Jurkat, Clone E6-1 (cell line): ENCODE measurements around the gene SDF4.
"Not testable (repeated sequence)": the region's sequence is repeated elsewhere in the genome, so short reads cannot be mapped to it uniquely, and the experiment has no call there.

Source experiments
- DNase-seq: peaks from one replicate; pipeline ENCODE4 v3.0.0-alpha.2; 2011; ENCODE audit warnings: low read depth, low spot score
- H3K4me3 ChIP-seq: 2 replicates; pipeline ENCODE4 v1.5.1; 2011; ENCODE audit warnings: mild to moderate bottlenecking, low read length, control low read depth, moderate library complexity

SDF4 gene

DNA sequence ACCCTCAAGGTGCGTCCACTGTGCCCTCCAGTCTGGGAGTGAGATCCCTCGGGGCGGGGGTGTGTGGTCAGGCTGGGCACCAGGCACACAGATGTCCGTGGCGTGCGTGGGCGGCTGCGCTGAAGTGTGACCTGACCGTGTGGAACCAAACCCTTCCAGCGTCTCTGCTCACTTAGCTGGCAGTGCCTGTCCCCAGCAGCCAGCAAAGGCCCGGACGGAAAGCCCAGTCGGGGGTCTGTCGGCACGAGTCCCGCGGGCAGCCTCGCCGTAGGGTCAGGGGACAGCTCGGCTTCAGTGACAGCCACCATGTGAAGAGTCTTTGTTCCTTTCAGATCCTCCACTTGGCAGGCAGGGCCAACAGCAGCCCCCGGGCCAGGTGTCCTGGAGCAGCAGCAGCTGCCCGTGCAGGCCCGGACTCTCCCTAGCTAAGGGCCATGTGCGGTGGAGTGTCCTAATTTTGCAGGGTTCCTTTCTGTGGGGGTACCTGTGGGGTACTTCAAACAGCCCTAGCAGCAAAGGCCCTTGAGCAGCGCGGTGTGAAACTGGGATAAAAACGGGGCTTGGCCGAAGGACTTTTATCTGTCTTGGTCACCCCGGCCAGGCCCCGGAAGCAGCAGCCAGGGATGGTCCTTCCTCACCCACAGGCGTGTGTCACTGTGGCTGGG is 46.6 kb downstream of the SDF4 start:
- no peak overlapping the region for H3K4me3 ChIP-seq
- DNase-seq: no peak

DNA sequence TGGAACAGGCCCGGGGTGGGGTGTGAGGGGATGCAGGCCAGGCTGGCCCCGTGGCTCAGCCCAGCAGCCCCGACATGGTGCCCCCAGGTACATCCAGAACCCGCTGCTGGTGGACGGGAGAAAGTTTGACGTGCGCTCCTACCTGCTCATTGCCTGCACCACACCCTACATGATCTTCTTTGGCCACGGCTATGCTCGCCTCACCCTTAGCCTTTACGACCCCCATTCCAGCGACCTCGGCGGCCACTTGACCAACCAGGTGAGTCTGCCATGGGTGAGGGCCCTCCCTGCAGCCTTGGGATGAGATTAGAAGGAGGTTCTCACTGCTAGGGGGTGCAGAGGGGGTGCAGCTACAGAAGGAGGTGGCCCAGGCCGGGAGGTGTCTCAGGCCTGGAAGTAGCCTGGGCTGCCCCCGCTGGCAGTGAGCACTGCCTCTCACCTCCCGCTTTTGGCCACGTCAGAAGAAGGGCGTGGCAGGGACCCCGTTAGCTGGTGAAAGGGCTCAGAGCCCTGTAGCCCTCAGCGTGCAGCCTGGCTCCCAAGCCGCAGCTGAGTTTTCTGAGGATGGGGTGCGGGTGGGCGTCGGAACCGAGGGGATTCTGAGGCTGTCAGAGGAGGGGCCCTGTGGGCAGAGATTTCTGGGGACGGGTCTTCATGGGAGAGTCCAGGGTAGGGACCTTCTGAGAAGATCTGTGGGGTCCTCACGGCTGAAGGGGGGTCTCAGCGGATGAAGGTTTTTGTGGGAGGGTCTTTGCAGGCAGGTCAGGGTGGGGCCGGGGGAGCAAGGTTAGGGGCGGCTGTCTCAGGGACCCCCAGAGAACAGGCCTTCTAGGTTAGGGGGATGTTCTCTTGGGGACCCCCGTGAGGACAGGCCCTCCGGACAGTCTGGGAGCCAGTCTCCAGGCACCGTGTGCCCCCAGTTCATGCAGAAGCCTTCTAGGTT is 47.7 kb downstream of the SDF4 start:
- H3K4me3 ChIP-seq: no peak overlapping the region
- no peak for DNase-seq

DNA sequence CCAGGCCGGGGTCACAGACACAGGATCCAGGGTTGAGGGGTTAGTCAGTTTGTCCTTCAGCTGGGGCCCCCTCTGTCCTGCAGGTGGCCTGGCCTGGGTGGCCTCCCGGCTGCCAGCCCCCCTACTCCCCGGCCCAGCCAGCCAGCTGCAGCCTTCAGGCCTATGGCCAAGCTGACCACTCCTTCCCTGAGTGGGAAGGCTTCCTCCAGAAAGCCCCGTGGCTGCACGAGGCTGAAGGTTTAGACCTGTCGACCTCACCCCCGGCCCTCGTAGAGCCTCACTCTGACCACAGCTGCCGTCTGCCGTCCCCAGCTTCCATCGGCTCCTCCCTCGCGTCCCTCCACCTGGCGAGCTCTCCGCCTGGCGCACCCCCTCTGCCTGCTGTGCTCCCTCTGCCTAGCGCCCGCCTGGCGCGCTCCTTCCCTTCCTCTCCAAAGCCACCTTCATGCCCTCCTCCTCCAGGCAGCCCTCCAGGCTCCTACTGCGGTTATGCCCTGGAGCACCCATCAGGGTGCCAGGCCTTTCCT is 48.5 kb downstream of the SDF4 start:
- no peak for DNase-seq
- H3K4me3 ChIP-seq: no peak overlapping the region

DNA sequence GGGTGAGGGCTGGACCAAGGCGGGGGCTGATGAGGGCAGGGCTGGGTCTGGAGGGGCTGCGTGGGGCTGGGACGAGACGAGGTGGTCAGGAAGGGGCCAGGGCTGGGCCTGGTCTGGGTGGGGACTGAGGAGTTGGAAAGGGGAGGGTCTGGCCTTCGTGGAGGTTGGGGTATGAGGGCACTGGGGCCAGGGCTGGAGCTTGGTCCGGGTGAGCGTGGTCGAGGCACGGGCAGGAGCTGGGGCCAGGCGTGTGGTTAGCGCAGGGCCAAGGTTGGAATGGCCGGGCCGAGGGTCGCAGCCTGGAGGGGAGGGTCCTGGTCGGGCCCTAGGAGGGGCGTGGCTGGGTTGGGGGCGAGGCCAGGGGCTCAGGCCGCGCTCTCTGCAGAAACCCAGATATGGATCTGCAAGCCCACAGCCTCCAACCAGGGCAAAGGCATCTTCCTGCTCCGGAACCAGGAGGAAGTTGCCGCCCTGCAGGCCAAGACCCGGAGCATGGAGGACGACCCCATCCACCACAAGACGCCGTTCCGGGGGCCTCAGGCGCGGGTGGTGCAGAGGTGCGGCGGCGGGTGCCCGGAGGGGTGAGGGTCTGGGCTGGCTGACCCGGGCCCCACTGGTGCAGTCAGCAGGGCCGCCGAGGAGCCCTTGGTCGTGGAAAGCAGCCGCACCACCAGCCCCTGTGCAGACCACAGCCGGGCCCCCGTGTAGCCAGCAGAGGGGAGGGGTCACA is 49.1 kb downstream of the SDF4 start:
- H3K4me3 ChIP-seq: no peak overlapping the region
- DNase-seq: no peak

DNA sequence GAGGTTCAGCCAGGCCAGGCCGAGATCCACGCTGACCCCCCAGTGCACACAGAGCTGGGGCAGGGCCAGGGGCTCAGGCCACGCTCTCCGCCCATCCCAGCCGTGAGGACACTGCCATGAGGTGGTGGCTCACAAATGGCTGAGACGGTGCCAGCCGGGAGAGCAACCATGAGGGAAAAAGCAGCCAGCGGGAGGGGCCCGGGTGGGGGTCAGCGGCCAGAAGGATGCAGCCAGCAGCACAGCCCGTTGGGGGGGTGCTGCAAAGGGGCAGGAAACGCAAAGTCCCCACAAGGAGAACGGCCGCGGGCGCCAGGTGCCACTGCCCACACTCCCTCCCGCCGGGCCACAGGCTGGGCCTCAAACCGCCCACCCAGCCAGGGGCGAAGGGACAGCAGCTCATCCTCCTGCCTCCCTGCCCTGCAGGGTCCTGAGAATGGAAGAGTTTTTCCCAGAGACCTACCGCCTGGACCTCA is 49.8 kb downstream of the SDF4 start:
- H3K4me3 ChIP-seq: no peak overlapping the region
- DNase-seq: no peak

DNA sequence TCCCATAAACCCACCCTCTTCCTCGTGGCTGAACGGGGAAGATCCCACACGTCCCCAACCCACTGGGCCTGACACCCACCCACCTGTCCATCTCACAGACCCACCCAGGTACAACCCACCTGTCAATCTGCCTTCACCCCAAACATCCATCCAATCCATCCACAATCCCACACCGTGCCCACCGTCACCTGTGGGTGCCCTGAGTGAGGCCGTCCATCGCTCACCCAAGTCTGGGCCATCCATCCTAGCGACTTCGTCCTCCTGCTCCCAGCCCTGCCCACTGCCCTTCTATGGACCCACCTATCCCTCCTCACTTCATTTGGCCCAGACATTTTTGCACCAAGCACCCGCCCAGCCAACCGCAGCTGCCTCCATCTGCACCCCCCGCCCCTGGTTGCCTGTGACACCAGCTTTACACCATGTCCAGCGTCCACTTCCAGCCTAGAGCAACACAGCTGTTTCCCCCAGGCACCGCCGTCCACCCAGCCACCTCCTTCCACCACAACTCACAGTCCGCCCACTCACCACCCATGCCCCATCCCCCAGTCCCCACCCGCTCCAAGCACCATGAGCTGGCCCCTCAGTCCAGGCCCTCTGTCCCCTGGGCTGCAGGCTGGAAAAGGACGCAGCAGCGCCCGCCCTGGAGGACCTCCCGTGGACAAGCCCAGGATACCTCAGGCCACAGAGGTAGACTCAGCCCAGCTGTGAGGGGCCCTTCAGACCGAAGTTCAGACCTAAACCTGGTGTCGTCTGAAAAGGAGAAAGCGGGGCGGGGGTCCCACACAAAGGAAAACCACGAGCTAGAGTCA is 50.5 kb downstream of the SDF4 start:
- no peak overlapping the region for H3K4me3 ChIP-seq
- DNase-seq: no peak

DNA sequence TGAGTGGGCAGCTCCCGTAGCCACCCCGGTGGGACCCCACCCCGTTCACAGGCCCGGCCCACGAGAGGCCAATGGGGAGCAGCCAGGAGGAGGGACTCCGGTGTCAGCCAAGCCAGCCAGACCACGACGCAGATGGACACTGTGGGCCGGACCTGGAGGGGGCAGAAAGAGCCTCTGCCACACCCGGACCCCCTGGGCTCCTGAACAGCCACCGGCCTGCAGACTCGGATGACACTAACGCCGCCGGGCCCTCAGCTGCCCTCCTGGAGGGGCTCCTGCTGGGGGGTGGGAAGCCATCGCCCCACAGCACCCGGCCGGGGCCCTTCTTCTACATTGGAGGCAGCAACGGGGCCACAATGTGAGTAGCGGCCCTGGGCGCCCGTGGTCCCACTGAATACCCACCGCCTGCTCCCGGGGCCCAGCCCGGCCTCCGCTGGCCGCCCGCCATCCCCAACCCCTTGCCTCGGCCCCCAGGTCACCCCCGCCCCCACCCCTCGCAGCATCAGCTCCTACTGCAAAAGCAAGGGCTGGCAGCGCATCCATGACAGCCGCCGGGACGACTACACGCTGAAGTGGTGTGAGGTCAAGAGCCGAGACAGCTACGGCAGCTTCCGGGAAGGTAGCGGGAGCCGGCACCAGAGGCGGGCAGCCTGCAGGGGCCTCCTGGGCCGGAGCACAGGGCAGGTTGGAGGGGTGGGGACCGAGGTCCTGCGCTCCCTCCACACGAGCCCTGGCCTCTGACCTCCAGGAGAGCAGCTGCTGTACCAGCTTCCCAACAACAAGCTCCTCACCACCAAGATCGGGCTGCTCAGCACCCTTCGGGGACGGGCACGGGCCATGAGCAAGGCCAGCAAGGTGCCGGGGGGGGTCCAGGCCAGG is 51.6 kb downstream of the SDF4 start:
- DNase-seq: no peak
- H3K4me3 ChIP-seq: no peak overlapping the region

DNA sequence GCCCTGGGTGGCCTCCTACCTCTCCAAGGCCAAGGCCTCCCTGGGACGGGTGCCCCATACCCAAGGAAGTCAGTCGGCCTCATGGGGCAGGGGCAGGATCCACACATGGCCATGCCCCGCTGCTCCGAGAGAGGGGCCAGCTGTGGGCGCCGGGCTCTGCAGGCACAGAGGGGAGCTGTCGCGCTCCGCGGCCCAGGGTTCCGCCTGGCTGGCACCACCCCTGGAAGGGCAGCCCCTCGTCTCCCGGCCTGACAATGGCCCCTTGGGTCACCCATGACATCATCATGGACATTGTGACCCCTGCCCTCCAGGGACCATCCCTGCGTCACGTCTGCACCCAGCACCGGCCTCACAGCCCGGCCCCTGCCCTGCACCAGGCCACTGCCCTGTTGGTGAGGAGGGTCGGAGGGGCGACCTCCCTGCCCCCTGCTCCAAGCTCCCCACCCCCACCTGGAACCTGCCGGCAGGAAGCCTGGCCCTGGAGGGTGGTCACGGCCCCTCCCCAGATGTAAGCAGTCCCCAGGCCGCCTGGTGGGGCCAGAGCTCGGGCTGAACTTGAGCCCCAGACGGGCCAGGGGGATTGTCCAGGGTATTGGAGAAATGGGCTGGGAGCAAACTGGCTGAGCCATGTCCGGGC is 52.3 kb downstream of the SDF4 start:
- no peak for DNase-seq

DNA sequence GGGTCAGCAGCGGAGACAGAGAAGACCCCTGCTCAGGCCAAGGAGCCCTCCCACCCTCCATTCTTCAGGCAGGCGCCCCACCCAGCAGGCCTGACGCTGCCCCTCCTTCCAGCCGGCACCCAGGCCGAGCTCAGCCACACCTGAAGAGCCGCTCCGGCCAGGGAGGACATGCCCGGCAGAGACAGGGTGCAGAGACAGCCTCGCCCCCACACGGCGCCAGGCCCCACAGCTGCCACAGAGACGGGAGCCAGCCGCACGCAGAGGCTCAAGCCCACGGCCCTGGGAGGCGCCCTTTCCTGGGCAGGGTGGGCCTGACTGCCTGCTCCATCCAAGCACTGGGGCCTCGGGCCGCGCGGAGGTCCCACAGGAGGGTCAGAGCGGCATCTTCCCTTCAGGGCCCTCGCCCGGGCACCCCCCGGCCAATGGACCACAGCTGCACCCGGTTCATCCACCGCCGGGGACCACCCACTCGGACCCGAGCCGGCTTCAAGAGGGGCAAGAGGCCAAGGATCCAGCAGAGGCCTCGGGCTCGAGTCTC is 52.9 kb downstream of the SDF4 start:
- no peak for DNase-seq
- H3K4me3 ChIP-seq: no peak overlapping the region

More for the DNA sequence above, 52.3 kb downstream of the SDF4 start:
- no peak overlapping the region for H3K4me3 ChIP-seq

DNA sequence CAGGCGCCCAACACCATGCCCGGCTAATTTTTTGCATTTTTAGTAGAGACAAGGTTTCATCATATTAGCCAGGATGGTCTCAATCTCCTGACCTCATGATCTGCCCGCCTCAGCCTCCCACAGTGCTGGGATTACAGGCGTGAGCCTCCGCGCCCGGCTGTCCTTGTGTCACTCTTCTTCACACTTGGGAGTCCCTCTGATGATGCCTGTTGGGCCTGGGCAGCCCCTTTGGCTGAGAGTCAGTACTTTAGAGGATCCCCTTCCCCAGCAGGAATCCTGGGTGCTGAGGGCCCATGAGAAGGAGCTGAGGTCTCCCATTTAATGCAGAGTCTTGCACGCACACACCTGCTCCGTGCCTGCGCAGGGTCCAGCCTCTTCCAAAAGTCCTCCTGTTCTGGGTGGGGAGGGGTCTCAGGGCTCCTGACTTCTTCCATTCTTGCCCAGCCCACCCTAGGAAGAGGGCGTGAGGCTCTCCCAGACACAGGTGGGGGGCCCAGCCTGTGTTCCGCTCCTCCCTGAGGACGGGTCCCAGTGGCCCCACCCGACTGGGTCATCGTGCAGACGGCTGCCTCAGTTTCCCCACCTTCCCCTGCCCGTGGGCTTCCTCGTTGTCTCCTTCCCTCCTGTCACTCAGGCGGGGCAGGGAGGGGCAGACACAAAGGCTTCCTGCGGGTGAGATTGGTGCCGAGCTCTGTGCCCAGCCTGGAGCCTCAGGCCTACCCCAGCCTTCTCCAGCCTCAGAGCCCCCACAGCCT is 54.2 kb downstream of the SDF4 start:
- no peak overlapping the region for H3K4me3 ChIP-seq
- DNase-seq: no peak

DNA sequence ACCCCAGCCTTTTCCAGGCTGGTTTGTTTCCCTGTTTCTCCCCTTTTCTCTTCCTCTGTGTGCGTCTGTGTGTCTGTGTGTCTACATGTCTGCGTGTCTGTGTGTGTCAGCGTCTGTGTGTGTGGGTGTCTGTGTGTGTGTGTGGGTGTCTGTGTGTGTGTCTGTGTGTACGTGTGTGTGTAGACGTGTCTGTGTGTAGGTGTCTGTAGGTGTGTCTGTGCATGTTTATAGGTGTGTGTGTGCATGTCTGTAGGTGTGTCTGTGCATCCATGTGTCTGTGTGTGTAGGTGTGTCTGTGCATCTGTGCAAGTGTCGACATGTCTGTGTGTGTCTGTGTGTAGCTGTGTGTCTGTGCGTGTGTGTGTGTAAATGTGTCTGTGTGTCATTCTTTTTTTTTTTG is 54.9 kb downstream of the SDF4 start:
- no peak for DNase-seq
- H3K4me3 ChIP-seq: no peak overlapping the region

DNA sequence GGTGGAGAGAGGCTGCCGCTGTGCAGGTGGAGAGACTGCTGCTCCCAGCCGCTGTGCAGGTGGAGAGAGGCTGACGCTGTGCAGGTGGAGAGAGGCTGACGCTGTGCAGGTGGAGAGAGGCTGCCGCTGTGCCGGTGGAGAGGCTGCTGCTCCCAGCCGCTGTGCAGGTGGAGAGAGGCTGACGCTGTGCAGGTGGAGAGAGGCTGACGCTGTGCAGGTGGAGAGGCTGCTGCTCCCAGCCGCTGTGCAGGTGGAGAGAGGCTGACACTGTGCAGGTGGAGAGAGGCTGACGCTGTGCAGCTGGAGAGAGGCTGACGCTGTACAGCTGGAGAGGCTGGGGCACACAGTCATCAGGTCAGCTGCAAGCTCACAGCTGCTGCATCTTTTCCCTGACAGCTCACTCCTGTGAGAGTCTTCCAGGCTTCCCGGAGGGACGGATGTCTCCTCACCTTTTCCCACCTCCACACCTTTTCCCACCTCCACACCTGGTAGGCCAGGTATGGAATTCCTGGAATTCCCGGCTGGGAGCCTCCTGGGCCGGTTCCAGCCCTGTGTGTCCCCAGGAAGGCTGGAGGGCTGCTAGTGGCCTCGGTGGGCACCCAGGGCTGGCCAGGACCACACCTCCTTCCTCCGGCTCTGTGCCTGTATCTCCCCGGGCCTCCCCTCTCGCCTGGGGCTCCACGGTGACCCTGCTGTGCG is 55.6 kb downstream of the SDF4 start:
- DNase-seq: not testable (repeated sequence)

DNA sequence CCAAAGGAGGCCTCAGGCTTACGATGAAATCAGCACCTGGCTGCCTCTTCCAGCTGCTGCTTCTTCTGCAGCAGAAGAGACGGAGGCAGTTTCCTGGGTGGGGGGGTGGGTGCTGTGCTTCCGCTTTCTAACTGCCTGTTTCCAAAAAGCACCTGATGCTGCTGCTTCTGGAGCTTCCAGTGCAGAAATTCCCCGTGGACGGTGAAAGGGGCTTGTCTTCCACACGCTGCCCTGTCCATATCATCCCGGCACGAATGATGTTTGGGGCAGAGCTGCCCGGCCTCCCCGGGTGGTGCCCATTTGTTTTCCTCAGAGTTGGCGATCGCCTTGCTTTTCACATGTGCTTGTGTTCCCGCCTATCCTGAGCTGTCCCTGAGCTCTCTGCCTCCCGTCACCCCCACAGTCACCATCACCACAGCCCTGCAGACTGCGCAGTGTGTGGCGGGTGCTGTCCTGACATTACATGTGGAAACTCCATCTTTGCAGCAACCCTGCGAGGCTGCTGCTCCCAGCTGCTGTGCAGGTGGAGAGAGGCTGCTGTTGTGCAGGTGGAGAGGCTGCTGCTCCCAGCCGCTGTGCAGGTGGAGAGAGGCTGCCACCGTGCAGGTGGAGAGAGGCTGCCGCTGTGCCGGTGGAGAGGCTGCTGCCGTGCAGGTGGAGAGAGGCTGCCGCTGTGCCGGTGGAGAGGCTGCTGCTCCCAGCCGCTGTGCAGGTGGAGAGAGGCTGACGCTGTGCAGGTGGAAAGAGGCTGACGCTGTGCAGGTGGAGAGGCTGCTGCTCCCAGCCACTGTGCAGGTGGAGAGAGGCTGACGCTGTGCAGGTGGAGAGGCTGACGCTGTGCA is 56.4 kb downstream of the SDF4 start:
- no peak overlapping the region for H3K4me3 ChIP-seq
- no peak for DNase-seq

More for the DNA sequence above, 55.6 kb downstream of the SDF4 start:
- not testable (repeated sequence) for H3K4me3 ChIP-seq

DNA sequence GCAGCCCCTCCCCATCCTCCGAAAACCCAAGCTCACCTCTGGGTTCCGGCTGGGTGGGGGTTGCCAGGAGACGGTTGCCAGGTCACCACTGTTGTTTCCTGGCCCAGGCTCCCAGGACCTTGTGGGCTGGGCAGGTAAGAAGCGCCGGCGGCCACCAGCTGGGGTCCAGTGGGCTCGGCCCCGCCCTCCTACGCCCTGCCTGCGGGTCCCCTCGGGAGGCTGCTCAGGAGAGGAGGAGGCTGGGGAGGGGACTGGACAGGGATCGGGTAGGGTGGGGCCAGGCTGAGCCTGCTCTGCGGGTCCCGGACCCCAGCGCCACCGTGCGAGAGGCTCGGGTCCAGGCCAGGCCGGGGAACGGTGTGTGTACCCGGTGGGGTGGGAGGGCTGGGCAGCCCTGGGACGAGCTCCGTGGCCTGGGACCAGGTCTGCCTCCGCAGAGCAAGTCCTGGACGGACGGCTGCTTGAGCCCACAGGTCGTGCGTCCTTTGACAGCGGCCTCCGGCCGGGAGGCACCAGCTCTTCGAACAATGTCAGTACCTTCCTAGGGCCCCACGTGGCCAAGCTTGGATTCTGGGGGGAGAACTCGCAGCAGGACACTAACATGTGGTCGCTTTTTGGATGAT is 57.9 kb downstream of the SDF4 start, which contains the start of gene TTLL10:
TTLL10 (plus strand) TSS at position 88 of the 623 bp plus-strand sequence. CDS start 5,336 bp downstream, outside the sequence.
- no peak within 1 kb of the TSS for H3K4me3 ChIP-seq
- DNase-seq: no peak
